Central memory CD8-positive, alpha-beta T cell (primary cell): ENCODE measurements around the gene PCGF6.
"Not testable (repeated sequence)": the region's sequence is repeated elsewhere in the genome, so short reads cannot be mapped to it uniquely, and the experiment has no call there.

Experiments
- ATAC-seq: fragments of 150-1000 bp; cut with Tn5 transposase; replicated peaks from 2 replicates; pipeline ENCODE4 v1.10.0; 2022; ENCODE audit warnings: mild to moderate bottlenecking, moderate FRiP score, moderate number of reproducible peaks; ENCODE audit not compliant: poor library complexity, severe bottlenecking; ENCODE audit errors: extremely low read depth
- DNase-seq, 2 donors: peaks; one replicate each; pipeline ENCODE4 v3.0.0; 2021; ENCODE audit warnings: low spot score in 2 of 2
- H3K27ac Mint-ChIP-seq: one replicate; pipeline ENCODE4 v1.8.0; 2022; ENCODE audit warnings: low read depth, mild to moderate bottlenecking, moderate library complexity, mixed read lengths
- H3K27me3 Mint-ChIP-seq: one replicate; pipeline ENCODE4 v1.8.0; 2022; ENCODE audit warnings: mixed read lengths
- H3K36me3 Mint-ChIP-seq: one replicate; pipeline ENCODE4 v1.8.0; 2022; ENCODE audit warnings: mild to moderate bottlenecking, moderate library complexity, mixed read lengths; ENCODE audit not compliant: insufficient read depth
- H3K4me1 Mint-ChIP-seq: one replicate; pipeline ENCODE4 v1.8.0; 2022; ENCODE audit warnings: mixed read lengths
- H3K4me3 Mint-ChIP-seq: one replicate; pipeline ENCODE4 v1.8.0; 2022; ENCODE audit warnings: mild to moderate bottlenecking, moderate library complexity, mixed read lengths
- H3K9me3 Mint-ChIP-seq: one replicate; pipeline ENCODE4 v1.8.0; 2022; ENCODE audit warnings: mixed read lengths

The PCGF6 gene

GRCh38 chr10:103350517-103351260 is at the start of gene PCGF6:
PCGF6 (minus strand) TSS chr10:103351140; CDS start chr10:103351066, 74 bp downstream.
- peak; percentile 35 to 48 for DNase-seq
- H3K4me3 Mint-ChIP-seq: peak within 1 kb of the TSS; percentile 95
- H3K27ac Mint-ChIP-seq: peak within 1 kb of the TSS; percentile 82
- no peaks in the 10 kb centered on the region for H3K4me1 Mint-ChIP-seq
- H3K27me3 Mint-ChIP-seq: no peaks in the 10 kb centered on the region
- peak; percentile 86 for ATAC-seq
- no peaks in the 10 kb centered on the region for H3K9me3 Mint-ChIP-seq
- H3K36me3 Mint-ChIP-seq: peaks cover 19% of the 10 kb centered on the region

GRCh38 chr10:103397191-103397825 is 46.4 kb upstream of the PCGF6 start:
- peak overlapping the region; percentile 97 for H3K27ac Mint-ChIP-seq
- ATAC-seq (peak; percentile 33), DNase-seq (no peak)
- H3K4me3 Mint-ChIP-seq: peak overlapping the region; percentile 98
- peaks cover 43% of the 10 kb centered on the region for H3K4me1 Mint-ChIP-seq
- H3K27me3 Mint-ChIP-seq: no peaks in the 10 kb centered on the region
- peaks cover 52% of the 10 kb centered on the region for H3K36me3 Mint-ChIP-seq
- H3K9me3 Mint-ChIP-seq: no peaks in the 10 kb centered on the region

GRCh38 chr10:103396789-103397087 is 45.8 kb upstream of the PCGF6 start:
- no peak for ATAC-seq
- no peak for DNase-seq
- Mint-ChIP-seq H3K27me3 (no peaks in the 10 kb centered on the region), H3K27ac (peak overlapping the region; percentile 97), H3K36me3 (peaks cover 50% of the 10 kb centered on the region), H3K4me1 (peaks cover 43% of the 10 kb centered on the region), H3K9me3 (no peaks in the 10 kb centered on the region), H3K4me3 (peak overlapping the region; percentile 98)

GRCh38 chr10:103396067-103396788 is 45.3 kb upstream of the PCGF6 start, which contains the start of the genes ATP5MK and PDCD11:
ATP5MK (minus strand) TSS chr10:103396475; CDS start chr10:103392457, 4,018 bp downstream.
PDCD11 (plus strand) TSS chr10:103396626; CDS start chr10:103398427, 1,801 bp downstream.
- peaks cover 52% of the 10 kb centered on the region for H3K36me3 Mint-ChIP-seq
- no peaks in the 10 kb centered on the region for H3K27me3 Mint-ChIP-seq
- peak within 1 kb of the TSS; percentile 97 for H3K27ac Mint-ChIP-seq
- peaks cover 43% of the 10 kb centered on the region for H3K4me1 Mint-ChIP-seq
- no peaks in the 10 kb centered on the region for H3K9me3 Mint-ChIP-seq
- DNase-seq: peak; percentile 83 to 87
- peak within 1 kb of the TSS; percentile 98 for H3K4me3 Mint-ChIP-seq
- peak; percentile 99 for ATAC-seq

GRCh38 chr10:103395754-103396066 is 44.8 kb upstream of the PCGF6 start:
- Mint-ChIP-seq H3K27ac (peak overlapping the region; percentile 97), H3K36me3 (peaks cover 51% of the 10 kb centered on the region), H3K4me3 (peak overlapping the region; percentile 98), H3K27me3 (no peaks in the 10 kb centered on the region), H3K4me1 (peaks cover 43% of the 10 kb centered on the region), H3K9me3 (no peaks in the 10 kb centered on the region)
- ATAC-seq: no peak
- no peak for DNase-seq

- ATAC-seq: no peak
- Mint-ChIP-seq H3K27ac (no peak overlapping the region), H3K36me3 (peaks cover 48% of the 10 kb centered on the region), H3K4me1 (peaks cover 43% of the 10 kb centered on the region), H3K27me3 (no peaks in the 10 kb centered on the region), H3K4me3 (no peak overlapping the region), H3K9me3 (no peaks in the 10 kb centered on the region)
- DNase-seq: no peak
These were observed 43.2 kb upstream of the PCGF6 start for GRCh38 chr10:103394180-103394579.

GRCh38 chr10:103382769-103383168 is 31.8 kb upstream of the PCGF6 start:
- DNase-seq (no peak), ATAC-seq (no peak)
- Mint-ChIP-seq H3K4me1 (no peaks in the 10 kb centered on the region), H3K27ac (no peak overlapping the region), H3K27me3 (no peaks in the 10 kb centered on the region), H3K9me3 (no peaks in the 10 kb centered on the region), H3K4me3 (no peak overlapping the region), H3K36me3 (peaks cover 45% of the 10 kb centered on the region)

- H3K9me3 Mint-ChIP-seq: no peaks in the 10 kb centered on the region
- ATAC-seq (no peak), DNase-seq (no peak)
- no peak overlapping the region for H3K27ac Mint-ChIP-seq
- H3K36me3 Mint-ChIP-seq: peaks cover 30% of the 10 kb centered on the region
- no peak overlapping the region for H3K4me3 Mint-ChIP-seq
- H3K4me1 Mint-ChIP-seq: peaks cover 17% of the 10 kb centered on the region
- no peaks in the 10 kb centered on the region for H3K27me3 Mint-ChIP-seq
These were observed 23.3 kb upstream of the PCGF6 start for GRCh38 chr10:103374263-103374662.

GRCh38 chr10:103373544-103373943 is 22.6 kb upstream of the PCGF6 start:
- no peaks in the 10 kb centered on the region for H3K27me3 Mint-ChIP-seq
- no peak for ATAC-seq
- peaks cover 26% of the 10 kb centered on the region for H3K36me3 Mint-ChIP-seq
- no peak overlapping the region for H3K4me3 Mint-ChIP-seq
- H3K9me3 Mint-ChIP-seq: no peaks in the 10 kb centered on the region
- no peak overlapping the region for H3K27ac Mint-ChIP-seq
- peaks cover 17% of the 10 kb centered on the region for H3K4me1 Mint-ChIP-seq
- DNase-seq: no peak

GRCh38 chr10:103367782-103368518 is 17.0 kb upstream of the PCGF6 start, which contains the start of gene TAF5:
TAF5 (plus strand) TSS chr10:103367976; CDS start chr10:103367990, 14 bp downstream.
- Mint-ChIP-seq H3K27ac (peak within 1 kb of the TSS; percentile 73), H3K9me3 (no peaks in the 10 kb centered on the region), H3K4me3 (peak within 1 kb of the TSS; percentile 93), H3K4me1 (peaks cover 5% of the 10 kb centered on the region), H3K36me3 (peaks cover 6% of the 10 kb centered on the region), H3K27me3 (no peaks in the 10 kb centered on the region)
- DNase-seq (peak; percentile 74 to 88), ATAC-seq (peak; percentile 67)

- H3K9me3 Mint-ChIP-seq: no peaks in the 10 kb centered on the region
- peaks cover 6% of the 10 kb centered on the region for H3K36me3 Mint-ChIP-seq
- H3K27ac Mint-ChIP-seq: peak overlapping the region; percentile 73
- H3K27me3 Mint-ChIP-seq: no peaks in the 10 kb centered on the region
- peak overlapping the region; percentile 93 for H3K4me3 Mint-ChIP-seq
- ATAC-seq: no peak
- no peak for DNase-seq
- peaks cover 5% of the 10 kb centered on the region for H3K4me1 Mint-ChIP-seq
These were observed 16.4 kb upstream of the PCGF6 start for GRCh38 chr10:103367379-103367781.

GRCh38 chr10:103360791-103361190 is 9.9 kb upstream of the PCGF6 start:
- DNase-seq: not testable (repeated sequence)

More at GRCh38 chr10:103360791-103361190, 9.9 kb upstream of the PCGF6 start:
- not testable (repeated sequence) for H3K36me3 Mint-ChIP-seq, H3K9me3 Mint-ChIP-seq, H3K27me3 Mint-ChIP-seq, H3K4me1 Mint-ChIP-seq, H3K27ac Mint-ChIP-seq, ATAC-seq, H3K4me3 Mint-ChIP-seq
